NB4 (cell line): ENCODE data around the gene RBCK1.

Source experiments
- POLR2A ChIP-seq: IDR thresholded peaks from 2 replicates; pipeline ENCODE4 v1.6.1; 2011; ENCODE audit warnings: mild to moderate bottlenecking; ENCODE audit not compliant: insufficient read length; ENCODE audit errors: extremely low read depth
- TF ChIP-seq, protein P1 (sequence below): IDR thresholded peaks from 2 replicates; pipeline ENCODE4 v1.6.1; 2011; ENCODE audit warnings: low read depth, low read length

DNA sequence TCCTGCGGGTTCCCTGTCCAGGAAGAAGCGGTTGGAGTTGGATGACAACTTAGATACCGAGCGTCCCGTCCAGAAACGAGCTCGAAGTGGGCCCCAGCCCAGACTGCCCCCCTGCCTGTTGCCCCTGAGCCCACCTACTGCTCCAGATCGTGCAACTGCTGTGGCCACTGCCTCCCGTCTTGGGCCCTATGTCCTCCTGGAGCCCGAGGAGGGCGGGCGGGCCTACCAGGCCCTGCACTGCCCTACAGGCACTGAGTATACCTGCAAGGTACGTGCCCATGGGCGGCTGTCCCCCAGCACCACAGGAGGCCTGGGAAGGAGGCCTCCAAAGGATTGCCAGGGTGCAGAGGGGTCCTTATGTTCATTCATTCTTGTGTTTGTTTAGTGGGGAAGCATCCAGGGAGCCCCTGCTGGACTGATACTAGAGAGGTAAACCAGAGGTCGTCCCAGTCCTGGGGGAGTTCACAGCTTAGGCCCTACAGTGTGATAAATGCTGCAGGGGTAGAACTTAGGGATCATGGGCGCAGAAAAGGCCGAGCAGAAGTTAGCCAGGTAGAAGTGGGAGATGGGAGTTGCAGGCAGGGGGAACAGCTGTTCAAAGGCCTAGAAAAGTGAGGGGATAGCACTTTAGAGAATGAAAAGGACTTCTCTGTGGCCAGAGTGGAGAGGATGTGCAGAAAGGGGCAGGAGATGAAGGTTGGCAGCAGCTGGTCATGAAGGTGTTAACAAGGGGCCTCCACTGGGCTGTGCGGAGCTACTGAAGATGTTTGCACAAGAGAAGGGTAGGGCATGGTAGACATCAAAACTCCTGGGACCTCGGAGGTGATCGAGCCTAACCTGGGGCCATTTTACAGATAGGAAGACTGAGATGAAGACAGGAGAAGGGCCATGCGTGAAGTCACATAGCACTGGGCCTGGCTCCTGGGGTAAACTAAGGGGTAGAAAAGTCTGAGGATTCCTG, 19.8 kb upstream of the RBCK1 start:
- no peak for TF ChIP-seq POLR2A
- TF ChIP-seq, protein P1, sequence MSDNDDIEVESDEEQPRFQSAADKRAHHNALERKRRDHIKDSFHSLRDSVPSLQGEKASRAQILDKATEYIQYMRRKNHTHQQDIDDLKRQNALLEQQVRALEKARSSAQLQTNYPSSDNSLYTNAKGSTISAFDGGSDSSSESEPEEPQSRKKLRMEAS: no peak
